HCT116 (cell line): Measurements from ENCODE around the gene MCL1. TPM values are rescaled to one million over a fixed set of nuclear protein-coding genes. Genes with fewer than 3 reads are reported as not detected.
A peak's percentile ranks its signal among the peaks of the same experiment; 100 is the strongest.

Experiments used
- ATAC-seq: fragments of 200-7000 bp; cut with Tn5 transposase; 2 replicates; pipeline ENCODE4 v1.9.1; 2020; ENCODE audit warnings: mild to moderate bottlenecking, moderate library complexity
- Bru-seq: library from RNA; stranded (reverse); fragments of 400-500 nt; gene quantifications from one replicate; lab custom pipeline; 2021; lab: Mats Ljungman, UMichigan
- BruChase-seq, 2 experiments: library from RNA; stranded (reverse); fragments of 400-500 nt; gene quantifications; one replicate each; lab custom pipeline; 2021; lab: Mats Ljungman, UMichigan
- BruUV-seq: library from RNA; stranded (reverse); fragments of 400-500 nt; replicated peaks from 2 replicates; lab custom pipeline; 2021; lab: Mats Ljungman, UMichigan
- CTCF ChIA-PET: fragments of 300-600 bp; sonication (Branson Sonifier 250); formaldehyde crosslinking; loops from one replicate; lab custom pipeline; 2021; ENCODE audit warnings: antibody characterized with exemption; lab: Charles Lee
- POLR2A ChIA-PET: fragments of 300-600, 350-600 bp; sonication (Branson Sonifier 250); formaldehyde crosslinking; loops from one replicate; lab custom pipeline; 2021; ENCODE audit warnings: antibody characterized with exemption; lab: Charles Lee
- RAD21 ChIA-PET, 2 experiments: fragments of 300-600 bp; sonication (Branson Sonifier 250); formaldehyde crosslinking; loops; one replicate each; lab custom pipeline; 2023; ENCODE audit warnings: low total read pairs in 2 of 2; ENCODE audit not compliant: uncharacterized antibody in 2 of 2, unreplicated experiment in 2 of 2, low non-redundant PET in 1 of 2; lab: Charles Lee
- DNase-seq: peaks from one replicate; pipeline ENCODE4 v3.0.0-alpha.2; 2010; ENCODE audit warnings: low read depth, low spot score
- H2AFZ ChIP-seq: fragments of 200-600 bp; shearing (Covaris generic), sonication (generic); 2 replicates; pipeline ENCODE4 v1.6.1; 2017; ENCODE audit warnings: low read depth, mixed run types, mixed read lengths, antibody characterized with exemption, low read length; ENCODE audit not compliant: poor library complexity, severe bottlenecking
- H3K27ac ChIP-seq: 2 replicates; pipeline ENCODE4 v1.5.1; 2012; ENCODE audit warnings: low read depth, low read length
- H3K27me3 ChIP-seq: fragments of 200-600 bp; sonication (generic); 2 replicates; pipeline ENCODE4 v1.6.1; 2016; ENCODE audit warnings: mixed run types, low read length, mixed read lengths; ENCODE audit not compliant: insufficient read depth
- H3K36me3 ChIP-seq, 2 experiments: fragments of 200-500 bp in 1 of 2; fragments of 200-600 bp in 1 of 2; sonication (Bioruptor generic) in 1 of 2; sonication (generic) in 1 of 2; 2 replicates each; pipeline versions ENCODE4 v1.5.1 to v1.6.1; 2014 to 2016; ENCODE audit warnings: low read length in 2 of 2, inconsistent platforms in 1 of 2, mixed read lengths in 1 of 2, mixed run types in 1 of 2; ENCODE audit not compliant: insufficient read depth in 2 of 2, control insufficient read depth in 1 of 2
- H3K4me1 ChIP-seq, 2 experiments: fragments of 200-600 bp in 1 of 2; sonication (generic) in 1 of 2; 2 replicates each; pipeline versions ENCODE4 v1.5.1 to v1.6.1; 2012 to 2017; ENCODE audit warnings: low read length in 2 of 2, inconsistent platforms in 1 of 2, mild to moderate bottlenecking in 1 of 2, mixed read lengths in 1 of 2, mixed run types in 1 of 2, moderate library complexity in 1 of 2; ENCODE audit not compliant: insufficient read depth in 2 of 2, control insufficient read depth in 1 of 2
- H3K4me2 ChIP-seq: fragments of 200-600 bp; sonication (generic); 2 replicates; pipeline ENCODE4 v1.6.1; 2017; ENCODE audit warnings: mixed run types, low read length, mixed read lengths
- H3K4me3 ChIP-seq, 2 experiments: fragments of 200-600 bp in 1 of 2; sonication (generic) in 1 of 2; replicated peaks in 1 of 2; 2 replicates each; pipeline ENCODE4 v1.5.1; 2011 to 2016; ENCODE audit warnings: low read length in 2 of 2, control low read depth in 1 of 2, low read depth in 1 of 2, mild to moderate bottlenecking in 1 of 2, mixed read lengths in 1 of 2, mixed run types in 1 of 2
- H3K79me2 ChIP-seq: fragments of 200-600 bp; sonication (generic); 2 replicates; pipeline ENCODE4 v1.6.1; 2017; ENCODE audit warnings: mild to moderate bottlenecking, mixed run types, low read length, moderate library complexity, mixed read lengths; ENCODE audit not compliant: insufficient read depth
- H3K9ac ChIP-seq: fragments of 200-600 bp; sonication (generic); 2 replicates; pipeline ENCODE4 v1.6.1; 2016; ENCODE audit warnings: low read length, mixed read lengths
- H3K9me2 ChIP-seq: fragments of 200-600 bp; sonication (generic), shearing (Covaris generic); 2 replicates; pipeline ENCODE4 v1.6.1; 2017; ENCODE audit warnings: mixed run types, mild to moderate bottlenecking, moderate library complexity; ENCODE audit not compliant: insufficient read depth
- H3K9me3 ChIP-seq, 2 experiments: fragments of 200-500 bp in 1 of 2; fragments of 200-600 bp in 1 of 2; sonication (Bioruptor generic) in 1 of 2; sonication (generic) in 1 of 2; 2 replicates each; pipeline ENCODE4 v1.6.1; 2014 to 2017; ENCODE audit warnings: low read length in 2 of 2, mixed read lengths in 2 of 2, inconsistent platforms in 1 of 2, low read depth in 1 of 2, mild to moderate bottlenecking in 1 of 2, mixed run types in 1 of 2, moderate library complexity in 1 of 2; ENCODE audit not compliant: control insufficient read depth in 1 of 2, insufficient read depth in 1 of 2
- H4K20me1 ChIP-seq: fragments of 200-600 bp; sonication (generic), shearing (Covaris generic); 2 replicates; pipeline ENCODE4 v1.6.1; 2017; ENCODE audit warnings: mixed run types, mild to moderate bottlenecking, moderate library complexity; ENCODE audit not compliant: insufficient read depth
- ATF3 ChIP-seq: IDR thresholded peaks from 2 replicates; pipeline ENCODE4 v1.6.1; 2012
- CBX3 ChIP-seq: IDR thresholded peaks from 2 replicates; pipeline ENCODE4 v1.6.1; 2012; ENCODE audit warnings: low read depth
- CEBPB ChIP-seq: IDR thresholded peaks from 2 replicates; pipeline ENCODE4 v1.6.1; 2012; ENCODE audit warnings: low read depth
- CTCF ChIP-seq, 3 experiments: fragments of 200-600 bp in 1 of 3; sonication (generic) in 1 of 3; IDR thresholded peaks in 2 of 3; conservative IDR thresholded peaks in 1 of 3; 2 replicates each; pipeline ENCODE4 v1.5.1; 2012 to 2017; ENCODE audit warnings: low read depth in 2 of 3, low read length in 2 of 3, antibody characterized with exemption in 1 of 3, borderline replicate concordance in 1 of 3, control low read depth in 1 of 3, mild to moderate bottlenecking in 1 of 3, mixed read lengths in 1 of 3, mixed run types in 1 of 3, moderate library complexity in 1 of 3; ENCODE audit not compliant: insufficient read depth in 1 of 3
- EGR1 ChIP-seq: IDR thresholded peaks from 2 replicates; pipeline ENCODE4 v1.6.1; 2012; ENCODE audit warnings: low read depth
- EZH2 ChIP-seq: fragments of 200-600 bp; sonication (generic); IDR thresholded peaks from 2 replicates; pipeline ENCODE4 v1.6.1; 2017; ENCODE audit warnings: antibody characterized with exemption, mixed run types
- EZH2phosphoT487 ChIP-seq: fragments of 200-600 bp; IDR thresholded peaks from 2 replicates; pipeline ENCODE4 v1.6.1; 2018; ENCODE audit warnings: antibody characterized with exemption, borderline replicate concordance
- FOSL1 ChIP-seq: IDR thresholded peaks from 2 replicates; pipeline ENCODE4 v1.6.1; 2012; ENCODE audit warnings: low read depth
- JUND ChIP-seq: IDR thresholded peaks from 2 replicates; pipeline ENCODE4 v1.6.1; 2012
- MAX ChIP-seq: IDR thresholded peaks from 2 replicates; pipeline ENCODE4 v1.6.1; 2012
- POLR2A ChIP-seq: IDR thresholded peaks from 2 replicates; pipeline ENCODE4 v1.7.0; 2011; ENCODE audit warnings: borderline replicate concordance; ENCODE audit not compliant: insufficient read depth, insufficient read length; ENCODE audit errors: extremely low read depth
- RAD21 ChIP-seq: IDR thresholded peaks from 2 replicates; pipeline ENCODE4 v1.6.1; 2012; ENCODE audit warnings: low read depth, mild to moderate bottlenecking
- REST ChIP-seq: IDR thresholded peaks from 2 replicates; pipeline ENCODE4 v1.6.1; 2012; ENCODE audit warnings: low read depth
- SIN3A ChIP-seq: IDR thresholded peaks from 2 replicates; pipeline ENCODE4 v1.6.1; 2012; ENCODE audit warnings: low read depth
- SP1 ChIP-seq: IDR thresholded peaks from 2 replicates; pipeline ENCODE4 v1.6.1; 2012; ENCODE audit warnings: low read depth
- YY1 ChIP-seq: IDR thresholded peaks from 2 replicates; pipeline ENCODE4 v1.6.1; 2011; ENCODE audit warnings: low read length, low read depth, moderate library complexity, mild to moderate bottlenecking; ENCODE audit not compliant: insufficient replicate concordance; ENCODE audit errors: extremely low read depth
- ZFX ChIP-seq: fragments of 450-650 bp; IDR thresholded peaks from 2 replicates; pipeline ENCODE4 v1.6.1; 2017
- ZNF274 ChIP-seq: fragments of 200-500 bp; sonication (Bioruptor generic); IDR thresholded peaks from 2 replicates; pipeline ENCODE4 v1.6.1; 2014; ENCODE audit warnings: mild to moderate bottlenecking, low read depth, low read length, inconsistent platforms
- intact Hi-C: fragments of 100-400 bp; cut with micrococcal nuclease; formaldehyde crosslinking; loops from 2 replicates; pipeline ENCODE4 v1.10.0; 2022
- long read RNA-seq: library from polyadenylated mRNA; unstranded; transcript quantifications from one replicate; pipeline ENCODE4 v2.0.0, GENCODE V29; 2021; ENCODE audit not compliant: unreplicated experiment
- polyA plus RNA-seq: library from polyadenylated mRNA; unstranded; fragments of >200 nt; gene quantifications from 2 replicates; pipeline ENCODE4 v1.2.1, GENCODE V29; 2012; ENCODE audit warnings: missing spikeins
- total RNA-seq: library from RNA; stranded (reverse); gene quantifications from one replicate; pipeline ENCODE4 v1.2.1, GENCODE V29; 2021; ENCODE audit not compliant: unreplicated experiment

Gene MCL1
- total RNA-seq (146 TPM), Bru-seq, nascent RNA (percentile 99 among the genes with signal in this experiment), BruChase-seq, experiment 1, labeled RNA remaining after a 6-hour chase (percentile 97 among the genes with signal in this experiment), BruChase-seq, experiment 2, labeled RNA remaining after a 2-hour chase (percentile 100 among the genes with signal in this experiment)
- polyA plus RNA-seq: 91.8 and 97.3 TPM in 2 replicates
- long read RNA-seq, transcript MCL1-202 (3 exons, 3,932 nt): major isoform, 132 of 165 reads
- long read RNA-seq, partial matches to known transcripts: 2 of 165 reads
- long read RNA-seq, other reads (novel, unspliced or antisense): 27 of 165 reads

- RAD21 ChIA-PET: interaction anchor here (0.5 to 0.8 kb wide), 3 partner anchors 50 to 398 kb away, joined by 4 read pairs; partner anchors contain the start of gene ENSA (in 1 of the 2)
- CTCF ChIA-PET: interaction anchor here (0.6 to 1.7 kb wide), 2 partner anchors 24 to 26 kb away, joined by 3 to 4 read pairs; no protein-coding TSS in a partner anchor
- no peaks in the 10 kb centered on the region for H3K27me3 ChIP-seq
- no TSS peak for BruUV-seq
- H3K79me2 ChIP-seq: peaks cover 61% of the 10 kb centered on the region
- peak within 1 kb of the TSS; percentile 86 for H3K9ac ChIP-seq
- H3K4me3 ChIP-seq: peak within 1 kb of the TSS; percentile 71 to 80
- peaks cover 33 to 46% of the 10 kb centered on the region in 2 experiments for H3K36me3 ChIP-seq
- no peaks in the 10 kb centered on the region for H3K9me2 ChIP-seq
- peak; percentile 85 for DNase-seq
- intact Hi-C loops: loop anchor here (2.0 to 5.0 kb wide), 3 partner anchors 41 to 398 kb away; partner anchors contain the start of gene ENSA
- H3K27ac ChIP-seq: peak within 1 kb of the TSS; percentile 92
- H3K9me3 ChIP-seq: no peaks in the 10 kb centered on the region
- ATAC-seq: peak; percentile 91
- peak within 1 kb of the TSS; percentile 86 for H3K4me2 ChIP-seq
- H2AFZ ChIP-seq: no peak within 1 kb of the TSS
- POLR2A ChIA-PET: interaction anchor here (0.7 to 3.4 kb wide), 26 partner anchors 9 to 403 kb away, joined by 3 to 41 read pairs (median 5); partner anchors contain the start of genes ANXA9, ARNT, ENSA and GOLPH3L
- peaks cover 47% of the 10 kb centered on the region for H4K20me1 ChIP-seq
- peaks cover 26 to 49% of the 10 kb centered on the region in 2 experiments for H3K4me1 ChIP-seq
- TF ChIP-seq EZH2 (no peak), FOSL1 (no peak; the same call in 1 of the 2 replicates), RAD21 (no peak), YY1 (peak; percentile 22), POLR2A (peak; percentile 98), MAX (peak; percentile 51; the same call in 1 of the 2 replicates), ZFX (peak; percentile 92), JUND (0 out of 2 replicates have a peak, but pooled peaks have one; percentile 49), CEBPB (peak; percentile 9; the same call in 1 of the 2 replicates), ATF3 (no peak), SP1 (peak; percentile 77), CTCF (IDR thresholded peaks at IDR 0.05 in 2 of 3, conservative IDR thresholded peaks at IDR 0.05 in 1 of 3; ENCODE audit: borderline replicate concordance in 1 of 3, insufficient read depth in 1 of 3, low read depth in 2 of 3, low read length in 2 of 3) (no peak), EZH2phosphoT487 (no peak), SIN3A (peak; percentile 97), REST (no peak), CBX3 (0 out of 2 replicates have a peak, but pooled peaks have one; percentile 57), EGR1 (no peak), ZNF274 (no peak)
Measured at GRCh38 chr1:150579110-150579944, at the start of gene MCL1. MCL1 (minus strand) TSS chr1:150579610; CDS start chr1:150579530, 80 bp downstream.
